NCI-H524 (cell line): ENCODE data around the gene ZSWIM1.

ENCODE experiments used
- DNase-seq, 2 experiments: peaks; one replicate each; lab custom pipeline; 2025; lab: John Stamatoyannopoulos, UW

Gene ZSWIM1

GRCh38 chr20:45880988-45881788 is at the start of gene ZSWIM1:
TSS of gene ZSWIM1 (plus strand) at chr20:45881227. CDS start at chr20:45882593, 1,366 bp downstream.
- peak; percentile 99 for DNase-seq

- no peak for DNase-seq
Measured at GRCh38 chr20:45832619-45833018, 48.4 kb upstream of the ZSWIM1 start.

GRCh38 chr20:45833030-45833882 is 47.8 kb upstream of the ZSWIM1 start, which contains the start of gene SNX21:
TSS of gene SNX21 (plus strand) at chr20:45833799. CDS start at chr20:45833920, 121 bp downstream.
- DNase-seq: peak; percentile 21 to 44

GRCh38 chr20:45833883-45834796 is 46.9 kb upstream of the ZSWIM1 start:
- peak in 1 of 2 experiments; percentile 21 for DNase-seq

GRCh38 chr20:45834797-45835161 is 46.2 kb upstream of the ZSWIM1 start:
- DNase-seq: no peak

GRCh38 chr20:45835329-45835765 is 45.7 kb upstream of the ZSWIM1 start:
- DNase-seq: peak in 1 of 2 experiments; percentile 11

- DNase-seq: no peak
Measured at GRCh38 chr20:45835825-45836224, 45.2 kb upstream of the ZSWIM1 start.

GRCh38 chr20:45836841-45837240 is 44.2 kb upstream of the ZSWIM1 start:
- DNase-seq: peak; percentile 42 to 89

- DNase-seq: no peak
Measured at GRCh38 chr20:45840700-45841198, 40.3 kb upstream of the ZSWIM1 start.

- no peak for DNase-seq
Measured at GRCh38 chr20:45841407-45842129, 39.5 kb upstream of the ZSWIM1 start.

DNA sequence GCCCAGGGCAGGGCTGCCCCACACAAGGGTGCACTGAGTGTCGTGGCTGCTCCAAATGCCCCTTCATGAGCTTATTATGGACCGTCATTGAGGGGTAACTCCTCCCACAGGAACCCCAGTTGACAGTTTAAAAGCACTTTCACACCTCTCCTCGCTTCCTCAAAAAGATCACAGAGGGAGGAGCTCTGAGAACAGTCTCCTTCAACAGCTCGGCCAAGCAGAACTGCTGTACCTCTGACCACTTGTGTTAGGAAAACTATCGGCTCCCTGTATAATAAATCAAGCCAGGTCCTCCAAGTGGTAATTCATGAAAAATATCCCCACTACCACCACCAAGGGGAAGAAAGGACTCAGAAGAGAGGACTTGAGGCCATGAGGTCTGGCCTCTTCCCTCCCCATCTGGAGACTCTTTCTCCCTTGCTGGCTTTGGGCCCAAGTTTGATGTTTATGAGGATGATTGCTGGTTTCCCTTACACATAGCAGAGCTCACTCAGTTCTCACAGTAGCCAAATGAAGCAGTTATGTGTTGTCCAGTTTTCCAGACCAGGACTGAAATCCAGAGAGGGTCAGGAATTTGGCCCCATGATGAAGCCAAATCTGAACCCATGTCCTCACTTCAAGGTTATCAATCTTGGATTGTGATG is 38.7 kb upstream of the ZSWIM1 start:
- no peak for DNase-seq

DNA sequence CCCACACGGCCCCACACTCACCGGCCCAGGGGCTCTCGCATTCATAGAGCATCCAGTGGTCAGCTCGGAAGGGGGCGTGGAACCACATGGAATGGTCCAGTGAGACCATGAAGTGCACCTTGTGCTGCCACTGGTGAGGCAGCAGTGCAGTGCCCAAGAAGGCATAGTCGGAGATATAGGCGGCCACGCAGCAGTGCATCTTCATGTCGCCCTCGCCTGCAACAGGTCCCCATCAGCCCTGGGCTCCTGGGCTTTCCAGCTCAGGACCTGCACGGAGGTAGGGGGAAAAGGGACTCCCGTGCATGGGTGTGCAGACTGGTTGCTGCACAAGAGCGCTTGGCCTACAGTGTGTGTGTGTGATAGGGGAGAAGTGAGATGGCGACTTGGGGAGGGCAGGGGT is 37.5 kb upstream of the ZSWIM1 start:
- DNase-seq: no peak

DNA sequence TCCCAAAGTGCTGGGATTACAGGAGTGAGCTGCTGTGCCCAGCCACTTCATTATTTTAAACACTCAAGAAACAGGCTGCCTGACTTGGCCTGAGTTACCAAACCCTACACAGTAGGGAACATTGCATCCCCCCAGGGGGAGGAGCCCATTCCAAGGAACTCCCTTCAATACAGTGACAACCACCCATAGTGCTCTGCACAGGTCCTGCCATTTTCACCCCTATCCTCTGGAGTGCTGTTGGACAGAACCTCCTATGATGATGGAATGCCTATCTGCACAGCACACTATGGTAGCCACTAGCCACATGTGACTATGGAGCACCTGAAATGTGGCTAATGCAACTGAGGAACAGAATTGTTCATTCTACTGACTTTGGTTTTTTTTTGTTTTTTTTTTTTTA is 35.6 kb upstream of the ZSWIM1 start:
- DNase-seq: no peak

- no peak for DNase-seq
Measured at GRCh38 chr20:45848421-45848820, 32.6 kb upstream of the ZSWIM1 start.

DNA sequence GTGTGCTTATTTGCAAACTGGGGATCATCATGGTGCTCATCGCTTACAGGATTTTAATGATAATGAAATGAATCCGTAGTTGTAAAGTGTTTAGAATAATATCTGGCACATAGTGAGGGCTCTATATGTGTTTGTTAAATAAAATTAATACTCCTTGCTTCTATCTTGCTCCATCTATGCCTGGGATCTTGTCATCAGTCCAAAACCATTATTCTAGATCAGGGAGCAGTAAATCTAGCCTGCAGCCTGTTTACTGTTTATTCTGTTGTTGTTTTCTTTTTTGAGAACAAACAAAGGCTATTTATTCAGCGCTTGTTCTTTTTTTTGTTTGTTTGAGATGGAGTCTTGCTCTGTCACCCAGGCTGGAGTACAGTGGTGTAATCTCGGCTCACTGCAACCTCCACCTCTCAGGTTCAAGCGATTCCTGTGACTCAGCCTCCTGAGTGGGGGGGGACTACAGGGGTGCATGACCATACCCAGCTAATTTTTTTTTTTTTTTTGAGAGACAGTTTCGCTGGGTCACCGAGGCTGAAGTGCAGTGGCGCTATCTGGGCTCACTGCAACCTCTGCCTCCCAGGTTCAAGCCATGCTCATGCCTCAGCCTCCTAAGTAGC is 32.0 kb upstream of the ZSWIM1 start:
- no peak for DNase-seq

DNA sequence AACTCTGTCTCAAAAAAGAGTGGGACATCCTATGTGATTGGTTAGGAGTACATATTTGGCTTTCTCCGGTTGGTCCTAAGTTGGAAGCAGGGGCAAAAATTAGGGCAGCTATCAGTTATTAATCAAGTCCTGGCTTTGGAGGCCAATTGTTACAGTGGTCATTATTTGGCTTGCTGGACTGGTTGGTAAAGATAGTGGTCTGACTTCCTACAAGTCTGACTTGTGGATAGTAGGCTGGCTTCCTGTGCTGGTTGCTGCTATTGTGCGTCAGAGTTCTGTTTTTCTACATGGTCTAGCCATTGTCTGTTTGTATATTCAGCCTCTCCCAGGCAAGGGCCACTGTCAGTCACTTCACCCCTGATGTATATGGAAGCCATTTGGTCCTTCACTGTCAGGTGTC is 30.8 kb upstream of the ZSWIM1 start:
- DNase-seq: no peak

GRCh38 chr20:45850926-45851325 is 30.1 kb upstream of the ZSWIM1 start:
- DNase-seq: no peak

DNA sequence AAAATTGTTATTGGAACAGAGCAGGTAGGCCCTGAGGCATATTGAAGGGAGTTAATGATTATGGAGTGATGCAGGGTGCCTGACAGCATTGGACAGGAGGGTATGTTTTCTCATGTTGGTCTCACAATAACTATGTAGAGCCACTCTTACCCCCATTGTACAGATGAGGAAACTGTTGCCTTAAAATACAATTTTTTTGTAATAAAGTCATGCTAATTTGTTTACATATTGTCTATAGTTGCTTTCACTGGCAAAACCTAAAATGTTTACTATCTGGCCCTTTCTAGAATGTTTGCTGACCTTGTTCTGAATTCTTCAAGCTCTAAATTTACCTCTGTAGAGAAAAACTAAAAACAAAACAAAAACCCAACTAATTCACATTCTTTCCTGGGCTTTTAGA is 29.5 kb upstream of the ZSWIM1 start:
- no peak for DNase-seq

DNA sequence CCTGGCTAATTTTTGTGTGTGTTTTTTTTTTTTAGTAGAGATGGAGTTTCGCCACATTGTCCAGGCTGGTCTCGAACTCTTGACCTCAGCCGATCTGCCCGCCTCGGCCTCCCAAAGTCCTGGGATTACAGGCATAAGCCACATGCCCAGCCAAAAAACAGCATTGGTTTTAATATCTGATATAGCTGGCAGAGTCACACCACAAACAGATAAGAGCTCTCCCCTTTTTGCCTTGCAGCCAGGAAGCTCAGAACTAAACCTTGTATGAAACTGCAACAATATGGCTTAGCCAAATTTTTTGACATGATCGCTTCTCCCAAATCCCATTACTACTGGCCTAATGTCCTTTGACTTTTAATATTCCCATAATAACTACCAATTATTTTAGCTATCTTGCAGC is 28.7 kb upstream of the ZSWIM1 start:
- no peak for DNase-seq

DNA sequence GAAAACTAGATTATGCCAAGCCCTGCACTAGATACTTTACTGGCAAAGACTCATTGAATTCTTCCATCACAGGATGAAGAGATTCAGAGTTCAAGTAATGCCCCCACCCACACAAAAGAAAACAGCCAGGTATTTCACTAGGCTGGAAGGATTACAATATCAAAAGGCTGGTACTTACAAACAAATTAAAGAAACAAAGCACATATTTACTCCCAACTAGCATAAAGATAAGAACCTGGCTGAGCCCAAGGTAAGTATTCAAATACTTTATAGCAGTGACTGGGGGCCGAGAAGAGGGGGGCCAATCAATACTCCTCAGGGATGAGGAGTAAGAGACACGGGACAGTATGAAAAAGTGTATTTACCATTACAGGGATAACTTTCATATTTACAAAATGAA is 27.5 kb upstream of the ZSWIM1 start:
- no peak for DNase-seq
